GM23338 (cell line): Measurements from ENCODE around the gene TNFAIP8L2. TPM values are rescaled to one million over a fixed set of nuclear protein-coding genes. Genes with fewer than 3 reads are reported as not detected.

Experiments used
- ATAC-seq: fragments of 200-7000 bp; cut with Tn5 transposase; 3 replicates; pipeline ENCODE4 v1.9.1; 2020
- DNase-seq: peaks from one replicate; pipeline ENCODE4 v3.0.0-alpha.2; 2015; ENCODE audit warnings: low spot score
- H2AFZ ChIP-seq: fragments of 200-600 bp; sonication (generic); 2 replicates; pipeline ENCODE4 v1.8.0; 2016; ENCODE audit warnings: antibody characterized with exemption, mild to moderate bottlenecking, moderate library complexity
- H3F3A ChIP-seq: fragments of 200-600 bp; sonication (generic); replicated peaks from 2 replicates; pipeline ENCODE4 v1.8.0; 2017; ENCODE audit warnings: antibody characterized with exemption, mixed run types, low read depth
- H3K27ac ChIP-seq: fragments of 200-600 bp; sonication (generic); 2 replicates; pipeline ENCODE4 v1.6.1; 2016; ENCODE audit warnings: low read depth
- H3K27me3 ChIP-seq: fragments of 200-600 bp; sonication (generic); 2 replicates; pipeline ENCODE4 v1.8.0; 2016; ENCODE audit warnings: mild to moderate bottlenecking, mixed run types, moderate library complexity; ENCODE audit not compliant: insufficient read depth
- H3K36me3 ChIP-seq: fragments of 200-600 bp; sonication (generic); 2 replicates; pipeline ENCODE4 v1.8.0; 2016; ENCODE audit warnings: mild to moderate bottlenecking; ENCODE audit not compliant: insufficient read depth
- H3K4me1 ChIP-seq: fragments of 200-600 bp; sonication (generic); 2 replicates; pipeline ENCODE4 v1.8.0; 2016; ENCODE audit warnings: mild to moderate bottlenecking, moderate library complexity; ENCODE audit not compliant: insufficient read depth
- H3K4me2 ChIP-seq: fragments of 200-600 bp; sonication (generic); 2 replicates; pipeline ENCODE4 v1.7.1; 2017; ENCODE audit warnings: mixed run types
- H3K4me3 ChIP-seq: fragments of 200-600 bp; sonication (generic); 2 replicates; pipeline ENCODE4 v1.6.1; 2016; ENCODE audit warnings: mixed run types
- H3K79me2 ChIP-seq: fragments of 200-600 bp; sonication (generic); replicated peaks from 2 replicates; pipeline ENCODE4 v1.8.0; 2017; ENCODE audit warnings: mild to moderate bottlenecking; ENCODE audit not compliant: insufficient read depth
- H3K9me2 ChIP-seq: fragments of 200-600 bp; sonication (generic); 2 replicates; pipeline ENCODE4 v1.8.0; 2017; ENCODE audit not compliant: insufficient read depth
- H4K20me1 ChIP-seq: fragments of 200-600 bp; sonication (generic); replicated peaks from 2 replicates; pipeline ENCODE4 v1.8.0; 2017; ENCODE audit warnings: mild to moderate bottlenecking; ENCODE audit not compliant: insufficient read depth
- H3K27ac Mint-ChIP-seq: 2 replicates; pipeline ENCODE4 v1.8.0; 2020; ENCODE audit warnings: inconsistent platforms, mild to moderate bottlenecking, moderate library complexity, mixed read lengths
- H3K27me3 Mint-ChIP-seq: 3 replicates; pipeline ENCODE4 v1.8.0; 2022; ENCODE audit warnings: low read depth, mild to moderate bottlenecking, moderate library complexity, mixed read lengths, inconsistent platforms; ENCODE audit not compliant: insufficient read depth, poor library complexity
- H3K36me3 Mint-ChIP-seq: 3 replicates; pipeline ENCODE4 v1.8.0; 2021; ENCODE audit warnings: low read depth, mild to moderate bottlenecking, inconsistent platforms, moderate library complexity, mixed read lengths
- H3K4me1 Mint-ChIP-seq: 3 replicates; pipeline ENCODE4 v1.8.0; 2020; ENCODE audit warnings: mild to moderate bottlenecking, inconsistent platforms, mixed read lengths
- H3K4me3 Mint-ChIP-seq: 3 replicates; pipeline ENCODE4 v1.8.0; 2021; ENCODE audit warnings: moderate library complexity, mild to moderate bottlenecking, inconsistent platforms, mixed read lengths
- H3K9me3 Mint-ChIP-seq: 3 replicates; pipeline ENCODE4 v1.8.0; 2020; ENCODE audit warnings: moderate library complexity, mild to moderate bottlenecking, inconsistent platforms, mixed read lengths
- ETS1 ChIP-seq: IDR thresholded peaks from 2 replicates; pipeline ENCODE4 v1.6.1; 2016; ENCODE audit warnings: antibody characterized with exemption
- EZH2 ChIP-seq: fragments of 200-600 bp; sonication (generic); IDR thresholded peaks from one replicate; pipeline ENCODE4 v1.8.0; 2017; ENCODE audit warnings: antibody characterized with exemption, mild to moderate bottlenecking, low read depth; ENCODE audit not compliant: unreplicated experiment
- JUNB ChIP-seq: IDR thresholded peaks from one replicate; pipeline ENCODE4 v1.6.1; 2016; ENCODE audit warnings: antibody characterized with exemption; ENCODE audit not compliant: unreplicated experiment
- REST ChIP-seq: IDR thresholded peaks from one replicate; pipeline ENCODE4 v1.6.1; 2018; ENCODE audit warnings: antibody characterized with exemption; ENCODE audit not compliant: unreplicated experiment
- STAT1 ChIP-seq: IDR thresholded peaks from one replicate; pipeline ENCODE4 v1.6.1; 2016; ENCODE audit warnings: antibody characterized with exemption; ENCODE audit not compliant: unreplicated experiment
- ZNF114 ChIP-seq: fragments of 250-450 bp; sonication (Bioruptor Pico); IDR thresholded peaks from 2 replicates; pipeline ENCODE4 v1.5.0; 2020; ENCODE audit warnings: mild to moderate bottlenecking, moderate library complexity
- ZNF462 ChIP-seq: fragments of 250-450 bp; sonication (Bioruptor Pico); IDR thresholded peaks from 2 replicates; pipeline ENCODE4 v1.5.0; 2020; ENCODE audit warnings: mild to moderate bottlenecking, moderate library complexity
- polyA plus RNA-seq: library from polyadenylated mRNA; unstranded; fragments of >200 nt; fragmentation: Nextera tagmentation; extraction: Ambion mirVana; gene quantifications from 2 replicates; pipeline ENCODE4 v1.2.1, GENCODE V29; 2016
- total RNA-seq: library from RNA; depleted of rRNA; stranded (reverse); fragments of >200 nt; shearing (Covaris generic); gene quantifications from 2 replicates; pipeline ENCODE4 v1.2.3, GENCODE V29; 2014

The TNFAIP8L2 gene
- total and polyA plus RNA-seq, 2 experiments from 2014 or later = 0.40 TPM; not detected in 1

GRCh38 chr1:151171190-151171589 is 14.7 kb downstream of the TNFAIP8L2 start:
- Histone ChIP-seq H4K20me1 (no peaks in the 10 kb centered on the region), H3K27ac (no peak overlapping the region), H3K27me3 (no peaks in the 10 kb centered on the region), H3K79me2 (peaks cover 8% of the 10 kb centered on the region), H3K4me3 (no peak overlapping the region), H3K9me2 (no peaks in the 10 kb centered on the region), H3K36me3 (peaks cover 4% of the 10 kb centered on the region), H3K4me2 (no peak overlapping the region), H3K4me1 (peaks cover 8% of the 10 kb centered on the region; the same call in 1 of the 2 replicates), H3F3A (no peaks in the 10 kb centered on the region), H2AFZ (no peak overlapping the region)
- DNase-seq (no peak), ATAC-seq (no peak)
- Mint-ChIP-seq H3K4me3 (no peak overlapping the region; the same call in 2 of the 3 replicates), H3K36me3 (peaks cover 47% of the 10 kb centered on the region), H3K9me3 (no peaks in the 10 kb centered on the region), H3K4me1 (peaks cover 7% of the 10 kb centered on the region; the same call in 2 of the 3 replicates), H3K27ac (no peak overlapping the region), H3K27me3 (peaks cover 9% of the 10 kb centered on the region)
- TF ChIP-seq EZH2 (no peak), REST (no peak), JUNB (no peak)

GRCh38 chr1:151175041-151175741 is 18.7 kb downstream of the TNFAIP8L2 start:
- no peak overlapping the region for H3K27ac ChIP-seq
- DNase-seq = no peak
- Mint-ChIP-seq H3K36me3 (peaks cover 54% of the 10 kb centered on the region), H3K27me3 (peaks cover 3% of the 10 kb centered on the region), H3K4me1 (0 out of 3 replicates have a peak, but pooled peaks cover 2% of the 10 kb centered on the region), H3K4me3 (no peak overlapping the region), H3K9me3 (no peaks in the 10 kb centered on the region), H3K27ac (no peak overlapping the region)
- H3K4me2 ChIP-seq = no peak overlapping the region
- no peaks in the 10 kb centered on the region for H3K27me3 ChIP-seq
- H3K4me3 ChIP-seq = no peak overlapping the region
- no peaks in the 10 kb centered on the region for H3K9me2 ChIP-seq
- H3K4me1 ChIP-seq = no peaks in the 10 kb centered on the region
- H3F3A ChIP-seq = 0 out of 2 replicates have a peak, but pooled peaks cover 4% of the 10 kb centered on the region
- H3K36me3 ChIP-seq = peaks cover 10% of the 10 kb centered on the region
- no peak for ATAC-seq
- H3K79me2 ChIP-seq = no peaks in the 10 kb centered on the region
- H2AFZ ChIP-seq = no peak overlapping the region
- H4K20me1 ChIP-seq = no peaks in the 10 kb centered on the region; the same call in 1 of the 2 replicates
- no peak for TF ChIP-seq STAT1
- TF ChIP-seq ZNF462 (CRISPR knock-in tag) = no peak
- TF ChIP-seq JUNB = no peak
- TF ChIP-seq ZNF114 (CRISPR knock-in tag) = no peak
- TF ChIP-seq ETS1 = no peak
